NCI-H1436 (cell line): ENCODE measurements around the gene EFCC1.
A peak's percentile ranks its signal among the peaks of the same experiment; 100 is the strongest.

ENCODE experiments used
- DNase-seq: peaks from one replicate; lab custom pipeline; 2025; lab: John Stamatoyannopoulos, UW

EFCC1 gene

GRCh38 chr3:128994581-128995546 is 6.2 kb upstream of the EFCC1 start:
- no peak for DNase-seq

- DNase-seq: no peak
These were observed 5.4 kb upstream of the EFCC1 start for GRCh38 chr3:128995737-128996136.

DNA sequence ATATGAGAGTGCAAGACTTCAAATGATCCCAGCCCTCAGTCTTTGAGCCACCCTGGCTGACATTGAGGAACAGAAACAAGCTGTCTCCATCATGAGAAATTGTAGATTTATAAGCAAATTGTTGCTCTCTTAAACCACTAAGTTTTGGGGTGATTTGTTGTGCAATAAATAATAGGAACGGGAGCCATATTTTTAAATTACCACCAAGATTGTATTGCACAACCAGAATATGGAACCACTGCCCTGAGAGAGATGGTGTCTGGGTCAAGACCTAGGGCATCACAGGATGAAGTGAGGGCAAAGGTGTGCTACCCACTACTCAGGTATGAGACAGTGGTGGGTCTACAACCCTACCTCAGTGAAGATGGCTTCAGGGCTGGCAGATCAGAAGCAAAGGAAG is 4.9 kb upstream of the EFCC1 start:
- DNase-seq: no peak

GRCh38 chr3:128996726-128997125 is 4.4 kb upstream of the EFCC1 start:
- no peak for DNase-seq

DNA sequence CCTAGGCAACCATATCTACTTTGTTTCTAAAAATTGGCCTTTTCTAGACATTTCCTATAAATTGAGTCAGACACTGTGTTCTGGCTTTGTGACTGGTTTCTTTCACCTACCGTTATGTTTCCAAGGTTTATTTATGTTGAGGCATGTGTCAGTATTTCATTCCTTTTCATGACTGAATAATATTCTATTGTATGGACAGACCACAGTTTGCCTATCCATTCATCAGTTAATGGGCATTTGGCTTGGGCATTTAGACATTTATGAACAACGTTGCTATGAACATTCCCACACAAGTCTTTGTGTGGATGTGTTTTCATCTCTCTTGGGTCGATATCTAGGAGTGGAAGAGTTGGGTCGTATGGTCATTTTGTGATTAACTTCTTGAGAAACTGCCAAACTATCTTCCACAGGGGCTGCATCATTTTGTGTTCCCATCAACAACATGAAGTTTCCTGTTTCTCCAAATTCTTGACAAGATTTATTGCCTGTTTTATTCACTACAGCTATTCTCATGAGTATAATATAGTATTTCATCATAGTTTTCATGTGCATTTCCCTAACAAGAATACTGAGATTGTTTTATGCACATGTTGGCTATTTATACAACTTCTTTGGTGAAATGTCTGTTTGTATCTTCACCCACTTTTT is 3.5 kb upstream of the EFCC1 start:
- DNase-seq: no peak

DNA sequence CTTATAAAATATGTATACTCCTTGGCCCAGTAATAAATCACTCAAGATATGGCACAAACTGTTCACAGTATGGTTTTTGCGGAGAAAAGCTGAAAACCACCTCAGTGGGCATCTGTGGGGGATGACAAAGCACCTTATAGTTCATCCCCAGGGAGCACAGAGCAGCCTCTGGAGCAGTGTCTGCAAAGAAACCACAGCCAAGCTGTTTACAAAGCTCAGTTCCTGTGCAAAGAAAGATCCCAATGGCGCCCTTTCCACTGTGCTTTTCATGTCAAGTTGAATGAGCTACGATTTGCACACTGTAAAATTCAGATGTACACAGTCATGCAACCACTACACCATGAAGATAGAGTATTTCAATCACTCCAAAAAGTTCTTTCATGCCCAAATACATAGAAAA is 2.5 kb upstream of the EFCC1 start:
- DNase-seq: no peak

GRCh38 chr3:128999102-128999501 is 2.0 kb upstream of the EFCC1 start:
- no peak for DNase-seq

DNA sequence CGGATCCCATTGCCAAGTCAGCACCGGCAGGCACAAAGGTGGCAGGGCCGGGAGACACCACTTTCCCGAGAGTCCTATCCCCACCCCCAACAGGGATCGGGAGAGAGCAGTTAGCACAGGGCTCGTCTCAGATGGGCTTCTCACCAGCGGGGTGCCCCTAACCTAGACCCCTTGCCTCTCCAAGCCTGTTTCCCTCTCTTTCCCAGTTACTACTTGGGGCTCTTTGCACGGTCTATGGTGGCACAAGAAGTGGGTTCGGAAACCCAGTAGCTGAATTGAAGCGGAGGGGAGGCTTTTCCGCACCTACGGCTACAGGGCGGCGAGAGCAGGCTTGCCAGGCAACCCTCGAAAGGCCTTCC is 383 bp upstream of the EFCC1 start:
- no peak for DNase-seq

- DNase-seq: no peak
These were observed 885 bp downstream of the EFCC1 start for GRCh38 chr3:129001806-129002572.

GRCh38 chr3:129002573-129003569 is 1.8 kb downstream of the EFCC1 start:
- no peak for DNase-seq

DNA sequence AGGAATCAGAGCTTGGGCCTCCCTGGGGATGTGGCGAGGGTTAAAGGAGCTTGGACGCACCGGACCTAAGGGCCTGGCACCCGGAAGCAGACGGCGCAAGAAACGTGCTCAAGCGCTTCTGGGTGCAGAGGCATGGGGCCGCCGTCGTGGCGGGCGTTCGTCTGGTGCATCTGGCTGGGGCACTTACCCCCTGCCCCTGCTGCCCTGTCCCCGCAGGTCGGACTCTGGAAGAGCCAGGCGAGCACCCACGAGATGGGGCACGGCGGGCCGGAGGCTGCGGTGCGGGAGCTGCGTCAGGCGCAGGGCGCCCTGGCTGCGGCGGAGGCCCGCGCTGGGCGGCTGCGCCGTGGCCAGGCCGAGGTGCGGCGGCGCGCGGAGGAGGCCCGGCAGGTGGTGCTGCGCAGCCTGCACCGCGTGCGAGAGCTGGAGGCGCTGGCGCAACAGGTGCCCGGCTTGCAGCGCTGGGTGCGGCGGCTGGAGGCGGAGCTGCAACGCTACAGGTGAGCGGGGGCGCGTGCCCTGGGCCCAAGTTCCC is 2.5 kb downstream of the EFCC1 start:
- DNase-seq: peak; percentile 71

- peak; percentile 64 for DNase-seq
These were observed 3.7 kb downstream of the EFCC1 start for GRCh38 chr3:129004639-129005295.

GRCh38 chr3:129005526-129006303 is 4.6 kb downstream of the EFCC1 start:
- no peak for DNase-seq

DNA sequence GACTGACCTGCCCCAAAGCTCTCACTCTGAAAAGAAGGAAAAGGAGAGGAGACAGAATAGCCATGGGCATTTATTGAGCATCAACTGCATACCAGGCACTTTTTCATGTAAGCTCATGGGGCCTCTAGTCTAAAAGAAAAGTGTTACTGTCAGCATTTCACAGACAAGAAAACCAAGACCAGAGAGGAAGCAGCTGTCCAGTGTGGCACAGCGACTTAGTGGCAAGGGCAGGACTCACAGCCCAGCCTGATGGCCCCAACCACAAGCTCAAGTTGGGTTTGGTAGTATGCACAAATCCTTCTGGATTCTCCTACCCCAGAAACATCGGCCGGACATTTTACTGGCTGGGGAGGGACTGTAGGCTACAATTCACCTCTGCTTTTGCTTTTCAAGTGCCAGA is 5.8 kb downstream of the EFCC1 start:
- DNase-seq: no peak

DNA sequence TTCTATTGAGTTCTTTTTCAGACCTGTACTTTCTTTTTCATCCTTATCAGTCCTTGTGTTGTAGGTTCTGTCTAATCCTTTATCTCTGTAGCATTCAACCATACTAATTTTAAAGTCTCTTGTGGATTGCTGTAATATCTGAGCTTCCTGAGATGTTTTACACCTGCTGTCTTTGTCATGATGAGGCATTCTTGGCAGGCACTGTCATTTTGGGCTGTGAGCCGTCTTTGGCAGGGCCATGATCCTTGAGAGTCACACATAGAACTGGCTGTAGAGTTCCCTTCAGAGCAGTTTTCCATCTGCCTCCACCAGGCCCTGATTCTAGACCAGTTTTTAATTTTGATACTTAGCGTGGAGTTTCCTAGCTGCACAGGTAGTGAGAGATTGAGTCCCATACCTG is 6.7 kb downstream of the EFCC1 start:
- DNase-seq: no peak

GRCh38 chr3:129009266-129009665 is 8.2 kb downstream of the EFCC1 start:
- no peak for DNase-seq

GRCh38 chr3:129010310-129010956 is 9.3 kb downstream of the EFCC1 start:
- DNase-seq: no peak

GRCh38 chr3:129013491-129013891 is 12.4 kb downstream of the EFCC1 start:
- no peak for DNase-seq

- no peak for DNase-seq
These were observed 13.0 kb downstream of the EFCC1 start for GRCh38 chr3:129014148-129014547.
